CD14-positive monocyte (primary cell): ENCODE data around the gene MICAL1. TPM values are rescaled to one million over a fixed set of nuclear protein-coding genes. Genes with fewer than 3 reads are reported as not detected.

Experiments used
- DNase-seq, 3 donors: peaks; one replicate each; pipeline ENCODE4 v3.0.0-alpha.2; 2011 to 2022
- H2AFZ ChIP-seq: 2 replicates; pipeline ENCODE4 v1.6.0; 2012; ENCODE audit warnings: mild to moderate bottlenecking, low read depth, low read length, inconsistent platforms; ENCODE audit not compliant: insufficient read depth, poor library complexity, severe bottlenecking
- H3K27ac ChIP-seq, 2 donors: 1 replicate in 1 of 2; 2 replicates in 1 of 2; pipeline ENCODE4 v1.5.1; 2012 to 2013; ENCODE audit warnings: low read length in 2 of 2, control low read depth in 1 of 2, inconsistent platforms in 1 of 2, low read depth in 1 of 2, mild to moderate bottlenecking in 1 of 2
- H3K27me3 ChIP-seq, 2 donors: one replicate each; pipeline versions ENCODE4 v1.6.0 to v1.6.1; 2011 to 2013; ENCODE audit warnings: low read length in 2 of 2; ENCODE audit not compliant: control insufficient read depth in 2 of 2, insufficient read depth in 2 of 2
- H3K36me3 ChIP-seq, 2 donors: replicated peaks in 1 of 2; 1 replicate in 1 of 2; 2 replicates in 1 of 2; pipeline versions ENCODE4 v1.5.1 to v1.6.1; 2012 to 2013; ENCODE audit warnings: low read length in 2 of 2, control low read depth in 1 of 2, inconsistent platforms in 1 of 2, mild to moderate bottlenecking in 1 of 2; ENCODE audit not compliant: insufficient read depth in 2 of 2, control insufficient read depth in 1 of 2
- H3K4me1 ChIP-seq, 2 donors: 1 replicate in 1 of 2; 2 replicates in 1 of 2; pipeline versions ENCODE4 v1.5.1 to v1.6.1; 2012 to 2013; ENCODE audit warnings: low read length in 2 of 2, control low read depth in 1 of 2, inconsistent platforms in 1 of 2, mild to moderate bottlenecking in 1 of 2, moderate library complexity in 1 of 2; ENCODE audit not compliant: insufficient read depth in 2 of 2, control insufficient read depth in 1 of 2
- H3K4me2 ChIP-seq: replicated peaks from 2 replicates; pipeline ENCODE3; 2012; ENCODE audit warnings: low read length, moderate library complexity, mild to moderate bottlenecking; ENCODE audit not compliant: poor library complexity, severe bottlenecking; ENCODE audit errors: extremely low read depth
- H3K4me3 ChIP-seq, 3 experiments: fragments of 200-600 bp in 1 of 3; sonication (generic) in 1 of 3; replicated peaks in 1 of 3; 1 replicate in 2 of 3; 2 replicates in 1 of 3; pipeline ENCODE4 v1.5.1; 2011 to 2013; ENCODE audit warnings: low read length in 3 of 3, mild to moderate bottlenecking in 3 of 3, control low read depth in 2 of 3, low read depth in 2 of 3, inconsistent platforms in 1 of 3, moderate library complexity in 1 of 3
- H3K79me2 ChIP-seq: 2 replicates; pipeline ENCODE4 v1.6.0; 2012; ENCODE audit warnings: mild to moderate bottlenecking, control low read depth, inconsistent platforms, low read length, moderate library complexity; ENCODE audit not compliant: insufficient read depth
- H3K9ac ChIP-seq: 2 replicates; pipeline ENCODE4 v1.6.0; 2017; ENCODE audit warnings: low read length, mild to moderate bottlenecking; ENCODE audit not compliant: insufficient read depth, poor library complexity, severe bottlenecking
- H3K9me3 ChIP-seq, 2 donors: replicated peaks in 1 of 2; 1 replicate in 1 of 2; 2 replicates in 1 of 2; pipeline versions ENCODE4 v1.5.1 to v1.6.1; 2012 to 2013; ENCODE audit warnings: low read length in 2 of 2, control low read depth in 1 of 2; ENCODE audit not compliant: control insufficient read depth in 1 of 2, insufficient read depth in 1 of 2
- H4K20me1 ChIP-seq: 2 replicates; pipeline ENCODE4 v1.6.0; 2012; ENCODE audit warnings: mild to moderate bottlenecking, low read length, control low read depth, moderate library complexity; ENCODE audit not compliant: insufficient read depth
- H3K27ac Mint-ChIP-seq, 7 donors: one replicate each; pipeline ENCODE4 v1.8.0; 2020; ENCODE audit warnings: mild to moderate bottlenecking in 7 of 7, mixed read lengths in 7 of 7, moderate library complexity in 6 of 7, inconsistent platforms in 2 of 7
- H3K27me3 Mint-ChIP-seq, 3 donors: one replicate each; pipeline ENCODE4 v1.8.0; 2021 to 2022; ENCODE audit warnings: low read depth in 3 of 3, mild to moderate bottlenecking in 3 of 3, mixed read lengths in 3 of 3, moderate library complexity in 3 of 3, inconsistent platforms in 1 of 3
- H3K36me3 Mint-ChIP-seq, 2 donors: one replicate each; pipeline ENCODE4 v1.8.0; 2020; ENCODE audit warnings: mixed read lengths in 2 of 2, inconsistent platforms in 1 of 2, mild to moderate bottlenecking in 1 of 2
- H3K4me1 Mint-ChIP-seq: one replicate; pipeline ENCODE4 v1.8.0; 2020; ENCODE audit warnings: mild to moderate bottlenecking, mixed read lengths
- H3K4me3 Mint-ChIP-seq, 2 donors: one replicate each; pipeline ENCODE4 v1.8.0; 2020; ENCODE audit warnings: mild to moderate bottlenecking in 2 of 2, mixed read lengths in 2 of 2, moderate library complexity in 1 of 2
- H3K9me3 Mint-ChIP-seq, 7 donors: one replicate each; pipeline ENCODE4 v1.8.0; 2020 to 2022; ENCODE audit warnings: mixed read lengths in 7 of 7, mild to moderate bottlenecking in 6 of 7, moderate library complexity in 6 of 7, inconsistent platforms in 2 of 7
- WGBS: methylation state at CpG from one replicate; pipeline ENCODE4 v1.1.5; 2013; ENCODE audit warnings: missing lambda C conversion rate; ENCODE audit not compliant: insufficient coverage; 5-methylcytosine and 5-hydroxymethylcytosine counted together
- intact Hi-C, 2 donors: fragments of 100-400 bp; cut with micrococcal nuclease; formaldehyde crosslinking; loops; one replicate each; pipeline versions ENCODE4 v1.15.0 to v1.15.1; 2023
- polyA plus RNA-seq, 3 donors: library from polyadenylated mRNA; depleted of rRNA in 1 of 3; unstranded in 2 of 3; stranded (reverse) in 1 of 3; fragments of 300-500 nt in 2 of 3; fragments of >200 nt in 1 of 3; fragmentation: Illumina TruSeq in 2 of 3; gene quantifications; 1 replicate in 2 of 3; 2 replicates in 1 of 3; pipeline ENCODE4 v1.2.3, GENCODE V29; 2012 to 2021
- TF ChIP-seq, protein P1 (sequence below): fragments of 200-600 bp; IDR thresholded peaks from one replicate; pipeline ENCODE4 v1.8.0; 2022; ENCODE audit warnings: antibody characterized with exemption, mild to moderate bottlenecking

MICAL1 gene
- polyA plus RNA-seq, 3 donors: 7.5 to 227 (median 13.2) TPM

- WGBS: 94% methylated on average over 3 of the region's 5 CpGs
- H3K79me2 ChIP-seq: peaks cover 65% of the 10 kb centered on the region
- H3K9me3 ChIP-seq: no peaks in the 10 kb centered on the region
- TF ChIP-seq, protein P1, sequence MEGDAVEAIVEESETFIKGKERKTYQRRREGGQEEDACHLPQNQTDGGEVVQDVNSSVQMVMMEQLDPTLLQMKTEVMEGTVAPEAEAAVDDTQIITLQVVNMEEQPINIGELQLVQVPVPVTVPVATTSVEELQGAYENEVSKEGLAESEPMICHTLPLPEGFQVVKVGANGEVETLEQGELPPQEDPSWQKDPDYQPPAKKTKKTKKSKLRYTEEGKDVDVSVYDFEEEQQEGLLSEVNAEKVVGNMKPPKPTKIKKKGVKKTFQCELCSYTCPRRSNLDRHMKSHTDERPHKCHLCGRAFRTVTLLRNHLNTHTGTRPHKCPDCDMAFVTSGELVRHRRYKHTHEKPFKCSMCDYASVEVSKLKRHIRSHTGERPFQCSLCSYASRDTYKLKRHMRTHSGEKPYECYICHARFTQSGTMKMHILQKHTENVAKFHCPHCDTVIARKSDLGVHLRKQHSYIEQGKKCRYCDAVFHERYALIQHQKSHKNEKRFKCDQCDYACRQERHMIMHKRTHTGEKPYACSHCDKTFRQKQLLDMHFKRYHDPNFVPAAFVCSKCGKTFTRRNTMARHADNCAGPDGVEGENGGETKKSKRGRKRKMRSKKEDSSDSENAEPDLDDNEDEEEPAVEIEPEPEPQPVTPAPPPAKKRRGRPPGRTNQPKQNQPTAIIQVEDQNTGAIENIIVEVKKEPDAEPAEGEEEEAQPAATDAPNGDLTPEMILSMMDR: no peak
- no peak for DNase-seq
- H3K4me3 Mint-ChIP-seq: peak overlapping the region in 1 of 2 donors; percentile 56
- no peaks in the 10 kb centered on the region for H3K9me3 Mint-ChIP-seq
- H3K4me1 Mint-ChIP-seq: peaks cover 51% of the 10 kb centered on the region
- H3K9ac ChIP-seq: no peak overlapping the region
- H3K4me3 ChIP-seq: no peak overlapping the region
- H3K27ac ChIP-seq: peak overlapping the region in 1 of 2 donors; percentile 1
- H3K27ac Mint-ChIP-seq: peak overlapping the region in 2 of 7 donors; percentile 25 to 59
- intact Hi-C loops: no loop called here
- peak overlapping the region; percentile 17 for H3K4me2 ChIP-seq
- peaks cover 58 to 64% of the 10 kb centered on the region in 2 donors for H3K36me3 Mint-ChIP-seq
- H3K4me1 ChIP-seq: peaks cover 35 to 47% of the 10 kb centered on the region in 2 donors
- H4K20me1 ChIP-seq: peaks cover 31% of the 10 kb centered on the region
- H3K27me3 Mint-ChIP-seq: peaks cover 0 to 2% (median 0%) of the 10 kb centered on the region in 3 donors
- no peak overlapping the region for H2AFZ ChIP-seq
- no peaks in the 10 kb centered on the region for H3K27me3 ChIP-seq
- peaks cover 26 to 63% of the 10 kb centered on the region in 2 donors for H3K36me3 ChIP-seq
Observed at GRCh38 chr6:109478841-109479624, 23.5 kb upstream of the MICAL1 start.

- peaks cover 65 to 71% of the 10 kb centered on the region in 2 donors for H3K36me3 Mint-ChIP-seq
- no peaks in the 10 kb centered on the region for H3K27me3 ChIP-seq
- no peaks in the 10 kb centered on the region for H3K9me3 ChIP-seq
- H3K4me1 ChIP-seq: peaks cover 31 to 41% of the 10 kb centered on the region in 2 donors
- H3K27ac ChIP-seq: peak overlapping the region in 1 of 2 donors; percentile 43
- intact Hi-C loops: no loop called here
- TF ChIP-seq, protein P1: no peak
- H3K36me3 ChIP-seq: peaks cover 33 to 70% of the 10 kb centered on the region in 2 donors
- peaks cover 66% of the 10 kb centered on the region for H3K79me2 ChIP-seq
- 71% methylated on average over 1 of the region's 9 CpGs for WGBS
- peak overlapping the region in 6 of 7 donors; percentile 9 to 71 (median 47) for H3K27ac Mint-ChIP-seq
- H4K20me1 ChIP-seq: peaks cover 31% of the 10 kb centered on the region
- H3K9ac ChIP-seq: no peak overlapping the region
- H3K27me3 Mint-ChIP-seq: no peaks in the 10 kb centered on the region
- peak overlapping the region in 1 of 2 donors; percentile 56 for H3K4me3 Mint-ChIP-seq
- no peaks in the 10 kb centered on the region for H3K9me3 Mint-ChIP-seq
- H3K4me1 Mint-ChIP-seq: peaks cover 49% of the 10 kb centered on the region
- no peak overlapping the region for H3K4me3 ChIP-seq
- no peak overlapping the region for H3K4me2 ChIP-seq
- no peak overlapping the region for H2AFZ ChIP-seq
- no peak for DNase-seq
Observed at GRCh38 chr6:109478222-109478805, 22.7 kb upstream of the MICAL1 start.
